Endodermal cell (in vitro differentiated cells): ENCODE results near the gene KIRREL3. TPM values are rescaled to one million over a fixed set of nuclear protein-coding genes. Genes with fewer than 3 reads are reported as not detected.

Source experiments
- DNase-seq: peaks from one replicate; pipeline ENCODE4 v3.0.0-alpha.2; 2017
- H3K27ac ChIP-seq: 2 replicates; pipeline ENCODE4 v1.5.1; 2013; ENCODE audit warnings: mild to moderate bottlenecking, low read depth, low read length, moderate library complexity
- H3K27me3 ChIP-seq: 2 replicates; pipeline ENCODE4 v1.6.1; 2013; ENCODE audit warnings: mild to moderate bottlenecking, low read length, moderate library complexity; ENCODE audit not compliant: insufficient read depth, control insufficient read depth, poor library complexity, severe bottlenecking
- H3K36me3 ChIP-seq: 2 replicates; pipeline ENCODE4 v1.7.0; 2013; ENCODE audit warnings: mild to moderate bottlenecking, low read length, moderate library complexity; ENCODE audit not compliant: control insufficient read depth, insufficient read depth
- H3K4me1 ChIP-seq: one replicate; pipeline ENCODE4 v1.7.0; 2013; ENCODE audit warnings: low read length; ENCODE audit not compliant: control insufficient read depth, insufficient read depth
- H3K4me3 ChIP-seq: 2 replicates; pipeline ENCODE4 v1.5.1; 2013; ENCODE audit warnings: mild to moderate bottlenecking, low read length, moderate library complexity
- H3K9ac ChIP-seq: 2 replicates; pipeline ENCODE4 v1.6.1; 2013; ENCODE audit warnings: mild to moderate bottlenecking, low read length, moderate library complexity; ENCODE audit not compliant: poor library complexity, severe bottlenecking; ENCODE audit errors: extremely low read depth
- H3K9me3 ChIP-seq: 2 replicates; pipeline ENCODE4 v1.6.1; 2013; ENCODE audit warnings: mild to moderate bottlenecking, low read length, moderate library complexity; ENCODE audit not compliant: control insufficient read depth
- H3K27ac Mint-ChIP-seq: 2 replicates; pipeline ENCODE4 v1.8.0; 2020; ENCODE audit warnings: mixed read lengths
- H3K27me3 Mint-ChIP-seq: 2 replicates; pipeline ENCODE4 v1.8.0; 2021; ENCODE audit warnings: mild to moderate bottlenecking, mixed read lengths; ENCODE audit not compliant: insufficient read depth
- H3K36me3 Mint-ChIP-seq: 2 replicates; pipeline ENCODE4 v1.8.0; 2020; ENCODE audit warnings: low read depth, mixed read lengths
- H3K4me1 Mint-ChIP-seq: 2 replicates; pipeline ENCODE4 v1.8.0; 2020; ENCODE audit warnings: mixed read lengths
- H3K4me3 Mint-ChIP-seq: 2 replicates; pipeline ENCODE4 v1.8.0; 2020; ENCODE audit warnings: mild to moderate bottlenecking, moderate library complexity, mixed read lengths
- H3K9me3 Mint-ChIP-seq: 2 replicates; pipeline ENCODE4 v1.8.0; 2020; ENCODE audit warnings: mild to moderate bottlenecking, mixed read lengths
- CTCF ChIP-seq: fragments of 200-600 bp; sonication (generic); conservative IDR thresholded peaks from 2 replicates; pipeline ENCODE4 v1.5.0; 2021; ENCODE audit warnings: antibody characterized with exemption, mild to moderate bottlenecking
- WGBS, 2 experiments: methylation state at CpG; one replicate each; pipeline versions ENCODE4 v1.1.5 to v1.1.7; 2013; ENCODE audit warnings: missing lambda C conversion rate in 2 of 2, mixed read lengths in 1 of 2; ENCODE audit not compliant: insufficient coverage in 1 of 2, insufficient read length in 1 of 2; 5-methylcytosine and 5-hydroxymethylcytosine counted together
- total RNA-seq, 2 donors: library from RNA; stranded (reverse); fragmentation: NEBNext Ultra II Directional in 1 of 2; extraction: Animal tissue kit (Norgen Biotek cat#: 25700) in 1 of 2; gene quantifications; 2 replicates in 1 of 2; 3 replicates in 1 of 2; pipeline ENCODE4 v1.2.1, GENCODE V29; 2021

The KIRREL3 gene
- total RNA-seq, 2 donors from 2014 or later = 1.1 to 1.4 TPM

GRCh38 chr11:126413843-126414405 lies 586.6 kb downstream of the KIRREL3 start:
- H3K27ac ChIP-seq = no peak overlapping the region
- H3K4me1 Mint-ChIP-seq = peaks cover 7% of the 10 kb centered on the region
- peaks cover 22% of the 10 kb centered on the region for H3K27me3 Mint-ChIP-seq
- no peak for DNase-seq
- WGBS, 2 experiments = 91 to 100% methylated on average over 2 to 9 of the region's 9 CpGs
- no peaks in the 10 kb centered on the region for H3K36me3 ChIP-seq
- peaks cover 22% of the 10 kb centered on the region for H3K27me3 ChIP-seq
- no peaks in the 10 kb centered on the region for H3K4me1 ChIP-seq
- H3K27ac Mint-ChIP-seq = no peak overlapping the region
- no peak for TF ChIP-seq CTCF
- no peaks in the 10 kb centered on the region for H3K9me3 ChIP-seq
- no peak overlapping the region for H3K9ac ChIP-seq
- H3K36me3 Mint-ChIP-seq = peaks cover 23% of the 10 kb centered on the region
- H3K4me3 Mint-ChIP-seq = no peak overlapping the region
- H3K4me3 ChIP-seq = no peak overlapping the region
- no peaks in the 10 kb centered on the region for H3K9me3 Mint-ChIP-seq

- H3K36me3 ChIP-seq = peaks cover 3% of the 10 kb centered on the region
- Mint-ChIP-seq H3K4me3 (no peak overlapping the region), H3K9me3 (no peaks in the 10 kb centered on the region), H3K36me3 (peaks cover 27% of the 10 kb centered on the region), H3K27ac (no peak overlapping the region), H3K27me3 (peaks cover 17% of the 10 kb centered on the region), H3K4me1 (peaks cover 7% of the 10 kb centered on the region)
- H3K9me3 ChIP-seq = no peaks in the 10 kb centered on the region
- H3K4me3 ChIP-seq = no peak overlapping the region
- H3K4me1 ChIP-seq = no peaks in the 10 kb centered on the region
- 87 to 91% methylated on average over 5 to 11 of the region's 11 CpGs for WGBS, 2 experiments
- TF ChIP-seq CTCF = no peak
- no peak overlapping the region for H3K27ac ChIP-seq
- no peak for DNase-seq
- no peak overlapping the region for H3K9ac ChIP-seq
- H3K27me3 ChIP-seq = peaks cover 17% of the 10 kb centered on the region
Measured at GRCh38 chr11:126413426-126413825, 587.1 kb downstream of the KIRREL3 start.

GRCh38 chr11:126411971-126412381 lies 588.6 kb downstream of the KIRREL3 start:
- Mint-ChIP-seq H3K9me3 (no peaks in the 10 kb centered on the region), H3K4me1 (peaks cover 7% of the 10 kb centered on the region), H3K36me3 (peaks cover 32% of the 10 kb centered on the region), H3K27ac (no peak overlapping the region), H3K27me3 (peaks cover 3% of the 10 kb centered on the region), H3K4me3 (no peak overlapping the region)
- Histone ChIP-seq H3K27ac (no peak overlapping the region), H3K36me3 (peaks cover 5% of the 10 kb centered on the region), H3K4me1 (no peaks in the 10 kb centered on the region), H3K9me3 (no peaks in the 10 kb centered on the region), H3K27me3 (peaks cover 3% of the 10 kb centered on the region), H3K9ac (no peak overlapping the region), H3K4me3 (no peak overlapping the region)
- WGBS, 2 experiments = 74 to 88% methylated on average over 6 of the region's 6 CpGs
- peak; percentile 67 for DNase-seq
- TF ChIP-seq CTCF = peak; percentile 63
